Keratinocyte (primary cell): ENCODE measurements around the gene VIPR2. TPM values are rescaled to one million over a fixed set of nuclear protein-coding genes. Genes with fewer than 3 reads are reported as not detected.

Experiments used
- DNase-seq: peaks from one replicate; pipeline ENCODE4 v3.0.0-alpha.2; 2011; ENCODE audit warnings: low read depth, missing footprints, low spot score
- FAIRE-seq: peaks from 2 replicates; lab custom pipeline; 2011; peaks lifted over from hg19 to GRCh38; lab: Jason Lieb, UNC
- H2AFZ ChIP-seq: 2 replicates; pipeline ENCODE4 v1.6.0; 2012; ENCODE audit warnings: low read length, control low read depth, inconsistent platforms; ENCODE audit not compliant: control insufficient read depth
- H3K27ac ChIP-seq: 2 replicates; pipeline ENCODE4 v1.5.1; 2011; ENCODE audit warnings: low read length; ENCODE audit not compliant: control insufficient read depth, insufficient read depth
- H3K27me3 ChIP-seq: 3 replicates; pipeline ENCODE4 v1.6.0; 2011; ENCODE audit warnings: low read length; ENCODE audit not compliant: control insufficient read depth, insufficient read depth; ENCODE audit errors: extremely low read depth
- H3K36me3 ChIP-seq, 2 experiments: 2 replicates in 1 of 2; 3 replicates in 1 of 2; pipeline ENCODE4 v1.5.1; 2011; ENCODE audit warnings: low read length in 2 of 2, mild to moderate bottlenecking in 1 of 2; ENCODE audit not compliant: control insufficient read depth in 2 of 2, insufficient read depth in 2 of 2; ENCODE audit errors: extremely low read depth in 1 of 2
- H3K4me1 ChIP-seq: 3 replicates; pipeline ENCODE4 v1.5.1; 2011; ENCODE audit warnings: low read length; ENCODE audit not compliant: control insufficient read depth, insufficient read depth; ENCODE audit errors: extremely low read depth
- H3K4me2 ChIP-seq: 3 replicates; pipeline ENCODE4 v1.6.0; 2011; ENCODE audit warnings: low read depth, low read length; ENCODE audit not compliant: control insufficient read depth, insufficient read depth; ENCODE audit errors: extremely low read depth
- H3K4me3 ChIP-seq, 3 experiments: fragments of 200-600 bp in 1 of 3; sonication (generic) in 1 of 3; 2 replicates in 2 of 3; 3 replicates in 1 of 3; pipeline ENCODE4 v1.5.1; 2011 to 2016; ENCODE audit warnings: low read length in 3 of 3, mild to moderate bottlenecking in 3 of 3, control low read depth in 2 of 3, inconsistent platforms in 1 of 3, low read depth in 1 of 3, mixed read lengths in 1 of 3, mixed run types in 1 of 3, moderate library complexity in 1 of 3; ENCODE audit not compliant: control insufficient read depth in 2 of 3, insufficient read depth in 2 of 3; ENCODE audit errors: extremely low read depth in 1 of 3
- H3K79me2 ChIP-seq: 2 replicates; pipeline ENCODE4 v1.6.0; 2012; ENCODE audit warnings: low read length; ENCODE audit not compliant: control insufficient read depth, insufficient read depth
- H3K9ac ChIP-seq: 3 replicates; pipeline ENCODE4 v1.6.0; 2011; ENCODE audit warnings: low read length; ENCODE audit not compliant: control insufficient read depth, insufficient read depth; ENCODE audit errors: extremely low read depth
- H3K9me1 ChIP-seq: 3 replicates; pipeline ENCODE4 v1.6.0; 2011; ENCODE audit warnings: low read length; ENCODE audit not compliant: control insufficient read depth, insufficient read depth; ENCODE audit errors: extremely low read depth
- H3K9me3 ChIP-seq: 2 replicates; pipeline ENCODE4 v1.5.1; 2012; ENCODE audit warnings: low read depth, low read length; ENCODE audit not compliant: control insufficient read depth
- H4K20me1 ChIP-seq: 3 replicates; pipeline ENCODE4 v1.6.0; 2011; ENCODE audit warnings: low read length; ENCODE audit not compliant: control insufficient read depth, insufficient read depth; ENCODE audit errors: extremely low read depth
- EZH2 ChIP-seq: IDR thresholded peaks from one replicate; pipeline ENCODE4 v1.6.1; 2012; ENCODE audit warnings: inconsistent platforms, mild to moderate bottlenecking, low read length, moderate library complexity
- dilution Hi-C: fragments of 300-500 bp; cut with MboI; formaldehyde crosslinking; loops from one replicate; pipeline ENCODE4 v1.7.0; 2020; ENCODE audit warnings: low sequenced_read_pairs; ENCODE audit not compliant: extremely low pct_ligation_motif_present
- polyA plus RNA-seq, 5 experiments: library from polyadenylated mRNA; depleted of rRNA in 3 of 5; stranded (reverse) in 3 of 5; stranded (forward) in 1 of 5; unstranded in 1 of 5; fragments of >200 nt; gene quantifications; 1 replicate in 1 of 5; 2 replicates in 3 of 5; 3 replicates in 1 of 5; pipeline versions ENCODE4 v1.2.1 to v1.2.3, GENCODE V29; 2011 to 2012; ENCODE audit warnings: missing spikeins in 2 of 5, low read depth in 1 of 5, low replicate concordance in 1 of 5
- TF ChIP-seq, protein P1 (sequence below), 3 experiments: IDR thresholded peaks in 1 of 3; conservative IDR thresholded peaks in 1 of 3; optimal IDR thresholded peaks in 1 of 3; 2 replicates in 2 of 3; 3 replicates in 1 of 3; pipeline versions ENCODE3 to v1.5.1; 2011; ENCODE audit warnings: low read length in 3 of 3, mild to moderate bottlenecking in 3 of 3, moderate library complexity in 2 of 3, control low read depth in 1 of 3, inconsistent platforms in 1 of 3; ENCODE audit not compliant: insufficient read depth in 2 of 3; ENCODE audit errors: extremely low read depth in 1 of 3

VIPR2 gene
- polyA plus RNA-seq, 1 donor (not counting 4 experiments of a cell fraction or from before 2014, with no cell fraction given): not detected

GRCh38 chr7:159014297-159015062 lies 130.2 kb downstream of the VIPR2 start:
- Histone ChIP-seq H2AFZ (no peak overlapping the region), H3K9me3 (no peaks in the 10 kb centered on the region), H3K36me3 (no peaks in the 10 kb centered on the region), H3K9me1 (no peaks in the 10 kb centered on the region), H3K4me1 (no peaks in the 10 kb centered on the region), H3K79me2 (no peaks in the 10 kb centered on the region), H3K4me2 (no peak overlapping the region), H4K20me1 (no peaks in the 10 kb centered on the region), H3K9ac (no peak overlapping the region), H3K4me3 (no peak overlapping the region), H3K27me3 (no peaks in the 10 kb centered on the region), H3K27ac (no peak overlapping the region)
- dilution Hi-C loops: no loop called here
- no peak for TF ChIP-seq EZH2
- TF ChIP-seq, protein P1, sequence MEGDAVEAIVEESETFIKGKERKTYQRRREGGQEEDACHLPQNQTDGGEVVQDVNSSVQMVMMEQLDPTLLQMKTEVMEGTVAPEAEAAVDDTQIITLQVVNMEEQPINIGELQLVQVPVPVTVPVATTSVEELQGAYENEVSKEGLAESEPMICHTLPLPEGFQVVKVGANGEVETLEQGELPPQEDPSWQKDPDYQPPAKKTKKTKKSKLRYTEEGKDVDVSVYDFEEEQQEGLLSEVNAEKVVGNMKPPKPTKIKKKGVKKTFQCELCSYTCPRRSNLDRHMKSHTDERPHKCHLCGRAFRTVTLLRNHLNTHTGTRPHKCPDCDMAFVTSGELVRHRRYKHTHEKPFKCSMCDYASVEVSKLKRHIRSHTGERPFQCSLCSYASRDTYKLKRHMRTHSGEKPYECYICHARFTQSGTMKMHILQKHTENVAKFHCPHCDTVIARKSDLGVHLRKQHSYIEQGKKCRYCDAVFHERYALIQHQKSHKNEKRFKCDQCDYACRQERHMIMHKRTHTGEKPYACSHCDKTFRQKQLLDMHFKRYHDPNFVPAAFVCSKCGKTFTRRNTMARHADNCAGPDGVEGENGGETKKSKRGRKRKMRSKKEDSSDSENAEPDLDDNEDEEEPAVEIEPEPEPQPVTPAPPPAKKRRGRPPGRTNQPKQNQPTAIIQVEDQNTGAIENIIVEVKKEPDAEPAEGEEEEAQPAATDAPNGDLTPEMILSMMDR (optimal IDR thresholded peaks at IDR 0.05 in 1 of 3, IDR thresholded peaks at IDR 0.05 in 1 of 3, conservative IDR thresholded peaks at IDR 0.05 in 1 of 3; ENCODE audit: extremely low read depth in 1 of 3, insufficient read depth in 2 of 3, low read length in 3 of 3): no peak
- no peak for FAIRE-seq
- no peak for DNase-seq

GRCh38 chr7:159013825-159014289 lies 130.8 kb downstream of the VIPR2 start:
- no peak overlapping the region for H3K4me2 ChIP-seq
- H3K36me3 ChIP-seq: no peaks in the 10 kb centered on the region
- H3K4me1 ChIP-seq: no peaks in the 10 kb centered on the region
- no peak overlapping the region for H3K9ac ChIP-seq
- FAIRE-seq: no peak
- no peaks in the 10 kb centered on the region for H3K9me3 ChIP-seq
- dilution Hi-C loops: no loop called here
- H3K79me2 ChIP-seq: no peaks in the 10 kb centered on the region
- H3K9me1 ChIP-seq: no peaks in the 10 kb centered on the region
- H3K27me3 ChIP-seq: no peaks in the 10 kb centered on the region
- no peak overlapping the region for H3K27ac ChIP-seq
- H4K20me1 ChIP-seq: no peaks in the 10 kb centered on the region
- no peak for DNase-seq
- H2AFZ ChIP-seq: no peak overlapping the region
- no peak overlapping the region for H3K4me3 ChIP-seq
- TF ChIP-seq EZH2: no peak
- TF ChIP-seq, protein P1 (optimal IDR thresholded peaks at IDR 0.05 in 1 of 3, IDR thresholded peaks at IDR 0.05 in 1 of 3, conservative IDR thresholded peaks at IDR 0.05 in 1 of 3; ENCODE audit: extremely low read depth in 1 of 3, insufficient read depth in 2 of 3, low read length in 3 of 3): no peak
